GM23338 (cell line): ENCODE results near the gene ADAM10. TPM values are rescaled to one million over a fixed set of nuclear protein-coding genes. Genes with fewer than 3 reads are reported as not detected.

ENCODE experiments used
- ATAC-seq: fragments of 200-7000 bp; cut with Tn5 transposase; 3 replicates; pipeline ENCODE4 v1.9.1; 2020
- DNase-seq: peaks from one replicate; pipeline ENCODE4 v3.0.0-alpha.2; 2015; ENCODE audit warnings: low spot score
- H2AFZ ChIP-seq: fragments of 200-600 bp; sonication (generic); 2 replicates; pipeline ENCODE4 v1.8.0; 2016; ENCODE audit warnings: antibody characterized with exemption, mild to moderate bottlenecking, moderate library complexity
- H3F3A ChIP-seq: fragments of 200-600 bp; sonication (generic); replicated peaks from 2 replicates; pipeline ENCODE4 v1.8.0; 2017; ENCODE audit warnings: antibody characterized with exemption, mixed run types, low read depth
- H3K27ac ChIP-seq: fragments of 200-600 bp; sonication (generic); 2 replicates; pipeline ENCODE4 v1.6.1; 2016; ENCODE audit warnings: low read depth
- H3K27me3 ChIP-seq: fragments of 200-600 bp; sonication (generic); 2 replicates; pipeline ENCODE4 v1.8.0; 2016; ENCODE audit warnings: mild to moderate bottlenecking, mixed run types, moderate library complexity; ENCODE audit not compliant: insufficient read depth
- H3K36me3 ChIP-seq: fragments of 200-600 bp; sonication (generic); 2 replicates; pipeline ENCODE4 v1.8.0; 2016; ENCODE audit warnings: mild to moderate bottlenecking; ENCODE audit not compliant: insufficient read depth
- H3K4me1 ChIP-seq: fragments of 200-600 bp; sonication (generic); 2 replicates; pipeline ENCODE4 v1.8.0; 2016; ENCODE audit warnings: mild to moderate bottlenecking, moderate library complexity; ENCODE audit not compliant: insufficient read depth
- H3K4me2 ChIP-seq: fragments of 200-600 bp; sonication (generic); 2 replicates; pipeline ENCODE4 v1.7.1; 2017; ENCODE audit warnings: mixed run types
- H3K4me3 ChIP-seq: fragments of 200-600 bp; sonication (generic); 2 replicates; pipeline ENCODE4 v1.6.1; 2016; ENCODE audit warnings: mixed run types
- H3K79me2 ChIP-seq: fragments of 200-600 bp; sonication (generic); replicated peaks from 2 replicates; pipeline ENCODE4 v1.8.0; 2017; ENCODE audit warnings: mild to moderate bottlenecking; ENCODE audit not compliant: insufficient read depth
- H3K9me2 ChIP-seq: fragments of 200-600 bp; sonication (generic); 2 replicates; pipeline ENCODE4 v1.8.0; 2017; ENCODE audit not compliant: insufficient read depth
- H4K20me1 ChIP-seq: fragments of 200-600 bp; sonication (generic); replicated peaks from 2 replicates; pipeline ENCODE4 v1.8.0; 2017; ENCODE audit warnings: mild to moderate bottlenecking; ENCODE audit not compliant: insufficient read depth
- H3K27ac Mint-ChIP-seq: 2 replicates; pipeline ENCODE4 v1.8.0; 2020; ENCODE audit warnings: inconsistent platforms, mild to moderate bottlenecking, moderate library complexity, mixed read lengths
- H3K27me3 Mint-ChIP-seq: 3 replicates; pipeline ENCODE4 v1.8.0; 2022; ENCODE audit warnings: low read depth, mild to moderate bottlenecking, moderate library complexity, mixed read lengths, inconsistent platforms; ENCODE audit not compliant: insufficient read depth, poor library complexity
- H3K36me3 Mint-ChIP-seq: 3 replicates; pipeline ENCODE4 v1.8.0; 2021; ENCODE audit warnings: low read depth, mild to moderate bottlenecking, inconsistent platforms, moderate library complexity, mixed read lengths
- H3K4me1 Mint-ChIP-seq: 3 replicates; pipeline ENCODE4 v1.8.0; 2020; ENCODE audit warnings: mild to moderate bottlenecking, inconsistent platforms, mixed read lengths
- H3K4me3 Mint-ChIP-seq: 3 replicates; pipeline ENCODE4 v1.8.0; 2021; ENCODE audit warnings: moderate library complexity, mild to moderate bottlenecking, inconsistent platforms, mixed read lengths
- H3K9me3 Mint-ChIP-seq: 3 replicates; pipeline ENCODE4 v1.8.0; 2020; ENCODE audit warnings: moderate library complexity, mild to moderate bottlenecking, inconsistent platforms, mixed read lengths
- CREB1 ChIP-seq: fragments of 250-450 bp; sonication (Bioruptor Pico); IDR thresholded peaks from 2 replicates; pipeline ENCODE4 v1.5.0; 2020; ENCODE audit warnings: low read depth, mild to moderate bottlenecking, moderate library complexity
- EZH2 ChIP-seq: fragments of 200-600 bp; sonication (generic); IDR thresholded peaks from one replicate; pipeline ENCODE4 v1.8.0; 2017; ENCODE audit warnings: antibody characterized with exemption, mild to moderate bottlenecking, low read depth; ENCODE audit not compliant: unreplicated experiment
- EZH2phosphoT487 ChIP-seq: fragments of 200-600 bp; sonication (generic); IDR thresholded peaks from one replicate; pipeline ENCODE4 v1.8.1; 2018; ENCODE audit warnings: antibody characterized with exemption; ENCODE audit not compliant: unreplicated experiment
- NANOG ChIP-seq: IDR thresholded peaks from 2 replicates; pipeline ENCODE4 v1.6.1; 2016; ENCODE audit warnings: antibody characterized with exemption, borderline replicate concordance
- POLR2AphosphoS5 ChIP-seq: IDR thresholded peaks from 2 replicates; pipeline ENCODE4 v1.6.1; 2016; ENCODE audit warnings: antibody characterized with exemption, low read depth
- STAT1 ChIP-seq: IDR thresholded peaks from one replicate; pipeline ENCODE4 v1.6.1; 2016; ENCODE audit warnings: antibody characterized with exemption; ENCODE audit not compliant: unreplicated experiment
- ZNF114 ChIP-seq: fragments of 250-450 bp; sonication (Bioruptor Pico); IDR thresholded peaks from 2 replicates; pipeline ENCODE4 v1.5.0; 2020; ENCODE audit warnings: mild to moderate bottlenecking, moderate library complexity
- ZNF331 ChIP-seq: fragments of 250-450 bp; sonication (Bioruptor Pico); IDR thresholded peaks from 2 replicates; pipeline ENCODE4 v1.5.0; 2020; ENCODE audit warnings: low read depth, mild to moderate bottlenecking, moderate library complexity
- polyA plus RNA-seq: library from polyadenylated mRNA; unstranded; fragments of >200 nt; fragmentation: Nextera tagmentation; extraction: Ambion mirVana; gene quantifications from 2 replicates; pipeline ENCODE4 v1.2.1, GENCODE V29; 2016
- total RNA-seq: library from RNA; depleted of rRNA; stranded (reverse); fragments of >200 nt; shearing (Covaris generic); gene quantifications from 2 replicates; pipeline ENCODE4 v1.2.3, GENCODE V29; 2014
- TF ChIP-seq, protein P1 (sequence below): fragments of 250-450 bp; sonication (Bioruptor Pico); IDR thresholded peaks from 2 replicates; pipeline ENCODE4 v1.5.0; 2020; ENCODE audit warnings: mild to moderate bottlenecking, moderate library complexity
- TF ChIP-seq, protein P2 (sequence below): IDR thresholded peaks from one replicate; pipeline ENCODE4 v1.6.1; 2018; ENCODE audit warnings: antibody characterized with exemption; ENCODE audit not compliant: unreplicated experiment
- TF ChIP-seq, protein P3 (sequence below), 2 experiments: fragments of 200-600 bp in 1 of 2; sonication (generic) in 1 of 2; conservative IDR thresholded peaks; 2 replicates each; pipeline versions ENCODE4 v1.5.1 to v1.6.1; 2016 to 2017; ENCODE audit warnings: antibody characterized with exemption in 2 of 2, low read depth in 2 of 2, mild to moderate bottlenecking in 2 of 2, moderate library complexity in 1 of 2
- TF ChIP-seq, protein P4 (sequence below): IDR thresholded peaks from 2 replicates; pipeline ENCODE4 v1.6.1; 2016; ENCODE audit warnings: antibody characterized with exemption

The ADAM10 gene
- total and polyA plus RNA-seq, 2 experiments from 2014 or later: 25.0 to 114 TPM

DNA sequence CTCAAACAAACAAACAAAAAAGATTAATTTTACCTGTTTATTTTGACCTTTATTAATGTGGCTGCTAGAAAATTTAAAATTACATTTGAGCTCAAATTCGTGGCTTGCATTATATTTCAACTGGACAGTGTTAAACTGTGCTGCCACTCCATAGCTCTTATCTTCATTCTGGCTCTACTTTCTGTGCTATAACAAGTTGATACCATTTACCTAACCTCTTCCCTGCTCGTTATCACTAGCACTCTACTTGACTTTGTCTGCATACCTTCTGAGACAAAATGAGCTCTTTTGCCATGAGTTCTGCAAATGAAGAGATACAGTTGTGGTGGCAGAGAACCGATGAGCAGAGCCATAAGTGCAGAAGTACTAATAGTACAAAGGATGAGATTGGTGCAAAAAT lies 48.0 kb upstream of the ADAM10 start (continued):
- TF ChIP-seq, protein P1, sequence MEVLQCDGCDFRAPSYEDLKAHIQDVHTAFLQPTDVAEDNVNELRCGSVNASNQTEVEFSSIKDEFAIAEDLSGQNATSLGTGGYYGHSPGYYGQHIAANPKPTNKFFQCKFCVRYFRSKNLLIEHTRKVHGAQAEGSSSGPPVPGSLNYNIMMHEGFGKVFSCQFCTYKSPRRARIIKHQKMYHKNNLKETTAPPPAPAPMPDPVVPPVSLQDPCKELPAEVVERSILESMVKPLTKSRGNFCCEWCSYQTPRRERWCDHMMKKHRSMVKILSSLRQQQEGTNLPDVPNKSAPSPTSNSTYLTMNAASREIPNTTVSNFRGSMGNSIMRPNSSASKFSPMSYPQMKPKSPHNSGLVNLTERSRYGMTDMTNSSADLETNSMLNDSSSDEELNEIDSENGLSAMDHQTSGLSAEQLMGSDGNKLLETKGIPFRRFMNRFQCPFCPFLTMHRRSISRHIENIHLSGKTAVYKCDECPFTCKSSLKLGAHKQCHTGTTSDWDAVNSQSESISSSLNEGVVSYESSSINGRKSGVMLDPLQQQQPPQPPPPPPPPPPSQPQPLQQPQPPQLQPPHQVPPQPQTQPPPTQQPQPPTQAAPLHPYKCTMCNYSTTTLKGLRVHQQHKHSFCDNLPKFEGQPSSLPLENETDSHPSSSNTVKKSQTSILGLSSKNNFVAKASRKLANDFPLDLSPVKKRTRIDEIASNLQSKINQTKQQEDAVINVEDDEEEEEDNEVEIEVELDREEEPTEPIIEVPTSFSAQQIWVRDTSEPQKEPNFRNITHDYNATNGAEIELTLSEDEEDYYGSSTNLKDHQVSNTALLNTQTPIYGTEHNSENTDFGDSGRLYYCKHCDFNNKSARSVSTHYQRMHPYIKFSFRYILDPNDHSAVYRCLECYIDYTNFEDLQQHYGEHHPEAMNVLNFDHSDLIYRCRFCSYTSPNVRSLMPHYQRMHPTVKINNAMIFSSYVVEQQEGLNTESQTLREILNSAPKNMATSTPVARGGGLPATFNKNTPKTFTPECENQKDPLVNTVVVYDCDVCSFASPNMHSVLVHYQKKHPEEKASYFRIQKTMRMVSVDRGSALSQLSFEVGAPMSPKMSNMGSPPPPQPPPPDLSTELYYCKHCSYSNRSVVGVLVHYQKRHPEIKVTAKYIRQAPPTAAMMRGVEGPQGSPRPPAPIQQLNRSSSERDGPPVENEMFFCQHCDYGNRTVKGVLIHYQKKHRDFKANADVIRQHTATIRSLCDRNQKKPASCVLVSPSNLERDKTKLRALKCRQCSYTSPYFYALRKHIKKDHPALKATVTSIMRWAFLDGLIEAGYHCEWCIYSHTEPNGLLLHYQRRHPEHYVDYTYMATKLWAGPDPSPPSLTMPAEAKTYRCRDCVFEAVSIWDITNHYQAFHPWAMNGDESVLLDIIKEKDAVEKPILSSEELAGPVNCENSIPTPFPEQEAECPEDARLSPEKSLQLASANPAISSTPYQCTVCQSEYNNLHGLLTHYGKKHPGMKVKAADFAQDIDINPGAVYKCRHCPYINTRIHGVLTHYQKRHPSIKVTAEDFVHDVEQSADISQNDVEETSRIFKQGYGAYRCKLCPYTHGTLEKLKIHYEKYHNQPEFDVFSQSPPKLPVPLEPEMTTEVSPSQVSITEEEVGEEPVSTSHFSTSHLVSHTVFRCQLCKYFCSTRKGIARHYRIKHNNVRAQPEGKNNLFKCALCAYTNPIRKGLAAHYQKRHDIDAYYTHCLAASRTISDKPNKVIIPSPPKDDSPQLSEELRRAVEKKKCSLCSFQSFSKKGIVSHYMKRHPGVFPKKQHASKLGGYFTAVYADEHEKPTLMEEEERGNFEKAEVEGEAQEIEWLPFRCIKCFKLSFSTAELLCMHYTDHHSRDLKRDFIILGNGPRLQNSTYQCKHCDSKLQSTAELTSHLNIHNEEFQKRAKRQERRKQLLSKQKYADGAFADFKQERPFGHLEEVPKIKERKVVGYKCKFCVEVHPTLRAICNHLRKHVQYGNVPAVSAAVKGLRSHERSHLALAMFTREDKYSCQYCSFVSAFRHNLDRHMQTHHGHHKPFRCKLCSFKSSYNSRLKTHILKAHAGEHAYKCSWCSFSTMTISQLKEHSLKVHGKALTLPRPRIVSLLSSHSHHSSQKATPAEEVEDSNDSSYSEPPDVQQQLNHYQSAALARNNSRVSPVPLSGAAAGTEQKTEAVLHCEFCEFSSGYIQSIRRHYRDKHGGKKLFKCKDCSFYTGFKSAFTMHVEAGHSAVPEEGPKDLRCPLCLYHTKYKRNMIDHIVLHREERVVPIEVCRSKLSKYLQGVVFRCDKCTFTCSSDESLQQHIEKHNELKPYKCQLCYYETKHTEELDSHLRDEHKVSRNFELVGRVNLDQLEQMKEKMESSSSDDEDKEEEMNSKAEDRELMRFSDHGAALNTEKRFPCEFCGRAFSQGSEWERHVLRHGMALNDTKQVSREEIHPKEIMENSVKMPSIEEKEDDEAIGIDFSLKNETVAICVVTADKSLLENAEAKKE: no peak
- TF ChIP-seq EZH2phosphoT487: no peak

DNA sequence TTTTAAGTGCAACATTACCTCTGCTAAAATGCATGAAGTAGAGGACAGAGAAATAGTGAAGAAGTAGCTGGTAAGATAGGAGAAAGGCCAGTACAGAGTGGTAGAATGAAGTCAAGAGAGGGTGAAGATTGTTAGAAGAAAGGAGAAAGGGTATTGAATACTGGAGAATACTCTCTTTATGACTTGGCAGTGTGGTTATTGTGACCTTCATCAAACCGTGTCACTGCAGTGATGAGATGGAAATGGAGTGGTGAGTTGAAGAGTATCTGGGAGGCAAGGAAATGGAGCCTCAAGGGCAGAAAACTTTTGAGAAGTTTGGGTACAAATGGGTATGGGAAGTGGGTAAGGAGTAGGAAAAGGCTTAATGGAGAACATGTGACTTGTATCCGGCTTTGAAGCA lies 46.3 kb upstream of the ADAM10 start:
- H3K27ac ChIP-seq: 0 out of 2 replicates have a peak overlapping the region, but pooled peaks have one; percentile 0
- peaks cover 3% of the 10 kb centered on the region; the same call in 1 of the 2 replicates for H4K20me1 ChIP-seq
- H3K36me3 ChIP-seq: no peaks in the 10 kb centered on the region
- H3K4me3 Mint-ChIP-seq: no peak overlapping the region
- no peaks in the 10 kb centered on the region for H3K27me3 ChIP-seq
- no peak overlapping the region for H3K27ac Mint-ChIP-seq
- peaks cover 6% of the 10 kb centered on the region; the same call in 2 of the 3 replicates for H3K4me1 Mint-ChIP-seq
- H3K27me3 Mint-ChIP-seq: peaks cover 6% of the 10 kb centered on the region
- no peaks in the 10 kb centered on the region for H3K9me3 Mint-ChIP-seq
- no peaks in the 10 kb centered on the region for H3K9me2 ChIP-seq
- H3K36me3 Mint-ChIP-seq: peaks cover 8% of the 10 kb centered on the region; the same call in 1 of the 3 replicates
- ATAC-seq: no peak
- DNase-seq: no peak
- no peaks in the 10 kb centered on the region for H3K4me1 ChIP-seq
- H2AFZ ChIP-seq: no peak overlapping the region
- no peak overlapping the region for H3K4me3 ChIP-seq
- H3K79me2 ChIP-seq: peaks cover 17% of the 10 kb centered on the region
- no peak overlapping the region for H3K4me2 ChIP-seq
- no peaks in the 10 kb centered on the region for H3F3A ChIP-seq
- TF ChIP-seq NANOG (no peak), EZH2 (no peak), STAT1 (no peak), CREB1 (CRISPR knock-in tag) (no peak), ZNF331 (CRISPR knock-in tag) (no peak), POLR2AphosphoS5 (no peak), ZNF114 (CRISPR knock-in tag) (no peak)
- TF ChIP-seq, protein P2, sequence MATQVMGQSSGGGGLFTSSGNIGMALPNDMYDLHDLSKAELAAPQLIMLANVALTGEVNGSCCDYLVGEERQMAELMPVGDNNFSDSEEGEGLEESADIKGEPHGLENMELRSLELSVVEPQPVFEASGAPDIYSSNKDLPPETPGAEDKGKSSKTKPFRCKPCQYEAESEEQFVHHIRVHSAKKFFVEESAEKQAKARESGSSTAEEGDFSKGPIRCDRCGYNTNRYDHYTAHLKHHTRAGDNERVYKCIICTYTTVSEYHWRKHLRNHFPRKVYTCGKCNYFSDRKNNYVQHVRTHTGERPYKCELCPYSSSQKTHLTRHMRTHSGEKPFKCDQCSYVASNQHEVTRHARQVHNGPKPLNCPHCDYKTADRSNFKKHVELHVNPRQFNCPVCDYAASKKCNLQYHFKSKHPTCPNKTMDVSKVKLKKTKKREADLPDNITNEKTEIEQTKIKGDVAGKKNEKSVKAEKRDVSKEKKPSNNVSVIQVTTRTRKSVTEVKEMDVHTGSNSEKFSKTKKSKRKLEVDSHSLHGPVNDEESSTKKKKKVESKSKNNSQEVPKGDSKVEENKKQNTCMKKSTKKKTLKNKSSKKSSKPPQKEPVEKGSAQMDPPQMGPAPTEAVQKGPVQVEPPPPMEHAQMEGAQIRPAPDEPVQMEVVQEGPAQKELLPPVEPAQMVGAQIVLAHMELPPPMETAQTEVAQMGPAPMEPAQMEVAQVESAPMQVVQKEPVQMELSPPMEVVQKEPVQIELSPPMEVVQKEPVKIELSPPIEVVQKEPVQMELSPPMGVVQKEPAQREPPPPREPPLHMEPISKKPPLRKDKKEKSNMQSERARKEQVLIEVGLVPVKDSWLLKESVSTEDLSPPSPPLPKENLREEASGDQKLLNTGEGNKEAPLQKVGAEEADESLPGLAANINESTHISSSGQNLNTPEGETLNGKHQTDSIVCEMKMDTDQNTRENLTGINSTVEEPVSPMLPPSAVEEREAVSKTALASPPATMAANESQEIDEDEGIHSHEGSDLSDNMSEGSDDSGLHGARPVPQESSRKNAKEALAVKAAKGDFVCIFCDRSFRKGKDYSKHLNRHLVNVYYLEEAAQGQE: no peak
- TF ChIP-seq, protein P3, sequence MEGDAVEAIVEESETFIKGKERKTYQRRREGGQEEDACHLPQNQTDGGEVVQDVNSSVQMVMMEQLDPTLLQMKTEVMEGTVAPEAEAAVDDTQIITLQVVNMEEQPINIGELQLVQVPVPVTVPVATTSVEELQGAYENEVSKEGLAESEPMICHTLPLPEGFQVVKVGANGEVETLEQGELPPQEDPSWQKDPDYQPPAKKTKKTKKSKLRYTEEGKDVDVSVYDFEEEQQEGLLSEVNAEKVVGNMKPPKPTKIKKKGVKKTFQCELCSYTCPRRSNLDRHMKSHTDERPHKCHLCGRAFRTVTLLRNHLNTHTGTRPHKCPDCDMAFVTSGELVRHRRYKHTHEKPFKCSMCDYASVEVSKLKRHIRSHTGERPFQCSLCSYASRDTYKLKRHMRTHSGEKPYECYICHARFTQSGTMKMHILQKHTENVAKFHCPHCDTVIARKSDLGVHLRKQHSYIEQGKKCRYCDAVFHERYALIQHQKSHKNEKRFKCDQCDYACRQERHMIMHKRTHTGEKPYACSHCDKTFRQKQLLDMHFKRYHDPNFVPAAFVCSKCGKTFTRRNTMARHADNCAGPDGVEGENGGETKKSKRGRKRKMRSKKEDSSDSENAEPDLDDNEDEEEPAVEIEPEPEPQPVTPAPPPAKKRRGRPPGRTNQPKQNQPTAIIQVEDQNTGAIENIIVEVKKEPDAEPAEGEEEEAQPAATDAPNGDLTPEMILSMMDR (conservative IDR thresholded peaks at IDR 0.05; ENCODE audit: low read depth in 2 of 2): no peak
- TF ChIP-seq, protein P4, sequence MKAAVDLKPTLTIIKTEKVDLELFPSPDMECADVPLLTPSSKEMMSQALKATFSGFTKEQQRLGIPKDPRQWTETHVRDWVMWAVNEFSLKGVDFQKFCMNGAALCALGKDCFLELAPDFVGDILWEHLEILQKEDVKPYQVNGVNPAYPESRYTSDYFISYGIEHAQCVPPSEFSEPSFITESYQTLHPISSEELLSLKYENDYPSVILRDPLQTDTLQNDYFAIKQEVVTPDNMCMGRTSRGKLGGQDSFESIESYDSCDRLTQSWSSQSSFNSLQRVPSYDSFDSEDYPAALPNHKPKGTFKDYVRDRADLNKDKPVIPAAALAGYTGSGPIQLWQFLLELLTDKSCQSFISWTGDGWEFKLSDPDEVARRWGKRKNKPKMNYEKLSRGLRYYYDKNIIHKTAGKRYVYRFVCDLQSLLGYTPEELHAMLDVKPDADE: no peak
